ENCODE data around the gene SFXN3. TPM values are rescaled to one million over a fixed set of nuclear protein-coding genes. Genes with fewer than 3 reads are reported as not detected.

SFXN3 gene
- total RNA-seq, 1 donor from 2014 or later, result 45.7 TPM

Other genes with a start within 250 kb of the SFXN3 start
- gene SLF2, start 118.3 kb upstream of the SFXN3 start, total RNA-seq, result 46.5 TPM
- gene SEMA4G, start 61.7 kb upstream of the SFXN3 start, total RNA-seq, result 6.5 TPM
- 35.5 TPM for gene MRPL43, start 43.7 kb upstream of the SFXN3 start, total RNA-seq
- 6.5 TPM for gene TWNK, start 43.7 kb upstream of the SFXN3 start, total RNA-seq
- gene LZTS2, start 31.4 kb upstream of the SFXN3 start, total RNA-seq, result 15.5 TPM
- 10.2 TPM for gene PDZD7, start 105 bp upstream of the SFXN3 start, total RNA-seq
- gene KAZALD1, start 30.8 kb downstream of the SFXN3 start, total RNA-seq, result 0.41 TPM
- not detected for gene TLX1, start 100.1 kb downstream of the SFXN3 start, total RNA-seq
- gene LBX1, start 198.2 kb downstream of the SFXN3 start, total RNA-seq, result not detected

All from frontal cortex (tissue), 1 donor.